ENCODE results near the gene MPPED1. TPM values are rescaled to one million over a fixed set of nuclear protein-coding genes. Genes with fewer than 3 reads are reported as not detected.

Gene MPPED1
- total and polyA plus RNA-seq, 4 donors = 0.89 to 6.5 (median 4.1) TPM

- Histone ChIP-seq H3K9me3 (ENCODE audit: control insufficient read depth in 4 of 4, low read length in 3 of 4) (no peaks in the 10 kb centered on the region), H3K27me3 (ENCODE audit: control insufficient read depth in 4 of 4, insufficient read depth in 4 of 4, low read length in 3 of 4) (no peaks in the 10 kb centered on the region), H3K9ac (ENCODE audit: low read depth in 1 of 2, low read length in 2 of 2) (no peak overlapping the region), H3K4me1 (ENCODE audit: control insufficient read depth in 4 of 4, insufficient read depth in 4 of 4, low read length in 3 of 4) (peaks cover 15 to 42% (median 30%) of the 10 kb centered on the region in 4 donors), H3K27ac (ENCODE audit: low read depth in 1 of 2, low read length in 2 of 2) (peak overlapping the region in 1 of 2 donors; percentile 89), H3K4me3 (ENCODE audit: low read depth in 1 of 3, low read length in 3 of 3) (no peak overlapping the region), H3K36me3 (ENCODE audit: control insufficient read depth in 4 of 4, insufficient read depth in 3 of 4, low read depth in 1 of 4, low read length in 3 of 4) (no peaks in the 10 kb centered on the region)
- 92% methylated on average over 9 of the region's 9 CpGs for WGBS
- DNase-seq (ENCODE audit: low spot score) = no peak
- TF ChIP-seq HNF4G (IDR thresholded peaks at IDR 0.05) (no peak), RXRA (IDR thresholded peaks at IDR 0.05) (no peak), ZBTB33 (IDR thresholded peaks at IDR 0.05) (no peak), CTCF (IDR thresholded peaks at IDR 0.05; ENCODE audit: low read depth, low read length, missing input control) (no peak), SP1 (IDR thresholded peaks at IDR 0.05) (no peak)
Measured at GRCh38 chr22:43392385-43392989, 19.3 kb upstream of the MPPED1 start.

DNA sequence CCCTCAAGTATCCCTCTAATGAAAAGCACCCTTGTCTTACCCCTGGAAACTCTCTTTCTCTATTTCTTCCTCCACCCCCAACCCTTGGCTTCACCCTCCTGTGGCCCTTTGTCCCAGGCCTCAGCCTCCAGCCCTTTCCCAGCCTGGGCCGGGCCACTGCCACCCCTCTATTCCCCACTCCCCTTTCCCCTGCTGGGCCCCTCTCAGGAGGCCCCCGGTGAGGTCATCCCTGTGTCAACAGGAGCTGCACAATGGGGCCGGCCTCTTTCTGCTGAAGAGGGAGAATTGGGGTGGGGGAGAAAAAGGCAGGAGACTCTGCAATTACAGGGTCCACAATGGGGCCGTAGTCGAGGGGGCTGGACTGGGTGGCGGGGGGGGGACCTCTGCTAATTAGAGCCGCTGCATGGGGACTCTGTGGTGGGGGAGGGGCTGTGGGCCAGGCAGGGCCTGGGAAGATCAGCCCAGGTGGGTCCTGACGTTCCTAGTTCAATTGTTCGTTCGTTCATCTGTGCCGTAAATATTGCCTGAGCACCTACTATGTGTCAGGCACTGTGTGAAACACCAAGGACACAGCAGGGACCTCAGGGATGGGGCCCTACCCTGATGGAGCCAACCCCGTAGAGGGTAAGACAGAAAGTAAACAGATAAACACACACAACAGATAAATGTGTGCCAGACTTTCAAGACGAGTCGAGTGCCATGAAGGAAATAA, 18.5 kb upstream of the MPPED1 start:
- Histone ChIP-seq H3K4me1 (ENCODE audit: control insufficient read depth in 4 of 4, insufficient read depth in 4 of 4, low read length in 3 of 4) (peaks cover 17 to 47% (median 31%) of the 10 kb centered on the region in 4 donors), H3K36me3 (ENCODE audit: control insufficient read depth in 4 of 4, insufficient read depth in 3 of 4, low read depth in 1 of 4, low read length in 3 of 4) (no peaks in the 10 kb centered on the region), H3K9me3 (ENCODE audit: control insufficient read depth in 4 of 4, low read length in 3 of 4) (no peaks in the 10 kb centered on the region), H3K27ac (ENCODE audit: low read depth in 1 of 2, low read length in 2 of 2) (no peak overlapping the region), H3K9ac (ENCODE audit: low read depth in 1 of 2, low read length in 2 of 2) (no peak overlapping the region), H3K4me3 (ENCODE audit: low read depth in 1 of 3, low read length in 3 of 3) (no peak overlapping the region), H3K27me3 (ENCODE audit: control insufficient read depth in 4 of 4, insufficient read depth in 4 of 4, low read length in 3 of 4) (no peaks in the 10 kb centered on the region)
- WGBS = 63% methylated on average over 14 of the region's 14 CpGs
- TF ChIP-seq FOXA1 (IDR thresholded peaks at IDR 0.05) = no peak
- DNase-seq (ENCODE audit: low spot score) = peak; percentile 51

GRCh38 chr22:43393844-43394474, 17.9 kb upstream of the MPPED1 start:
- Histone ChIP-seq H3K9me3 (ENCODE audit: control insufficient read depth in 4 of 4, low read length in 3 of 4) (no peaks in the 10 kb centered on the region), H3K4me3 (ENCODE audit: low read depth in 1 of 3, low read length in 3 of 3) (no peak overlapping the region), H3K27me3 (ENCODE audit: control insufficient read depth in 4 of 4, insufficient read depth in 4 of 4, low read length in 3 of 4) (no peaks in the 10 kb centered on the region), H3K4me1 (ENCODE audit: control insufficient read depth in 4 of 4, insufficient read depth in 4 of 4, low read length in 3 of 4) (peaks cover 15 to 42% (median 26%) of the 10 kb centered on the region in 4 donors), H3K27ac (ENCODE audit: low read depth in 1 of 2, low read length in 2 of 2) (no peak overlapping the region), H3K36me3 (ENCODE audit: control insufficient read depth in 4 of 4, insufficient read depth in 3 of 4, low read depth in 1 of 4, low read length in 3 of 4) (no peaks in the 10 kb centered on the region), H3K9ac (ENCODE audit: low read depth in 1 of 2, low read length in 2 of 2) (no peak overlapping the region)
- WGBS = 96% methylated on average over 4 of the region's 4 CpGs
- no peak for DNase-seq (ENCODE audit: low spot score)
- TF ChIP-seq RAD21 (IDR thresholded peaks at IDR 0.05) (no peak), EGR1 (IDR thresholded peaks at IDR 0.05; ENCODE audit: low read depth in 2 of 2) (no peak), HNF4G (IDR thresholded peaks at IDR 0.05) (no peak), FOXA2 (IDR thresholded peaks at IDR 0.05) (no peak), SP1 (IDR thresholded peaks at IDR 0.05) (no peak), JUND (IDR thresholded peaks at IDR 0.05) (no peak), CTCF (IDR thresholded peaks at IDR 0.05; ENCODE audit: low read depth, low read length, missing input control) (no peak), YY1 (IDR thresholded peaks at IDR 0.05) (no peak)
- TF ChIP-seq, protein P1, sequence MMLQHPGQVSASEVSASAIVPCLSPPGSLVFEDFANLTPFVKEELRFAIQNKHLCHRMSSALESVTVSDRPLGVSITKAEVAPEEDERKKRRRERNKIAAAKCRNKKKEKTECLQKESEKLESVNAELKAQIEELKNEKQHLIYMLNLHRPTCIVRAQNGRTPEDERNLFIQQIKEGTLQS (IDR thresholded peaks at IDR 0.05) = no peak

All from liver (tissue), 9 donors.